ENCODE measurements around the gene LRRC43.

Gene LRRC43, protein sequence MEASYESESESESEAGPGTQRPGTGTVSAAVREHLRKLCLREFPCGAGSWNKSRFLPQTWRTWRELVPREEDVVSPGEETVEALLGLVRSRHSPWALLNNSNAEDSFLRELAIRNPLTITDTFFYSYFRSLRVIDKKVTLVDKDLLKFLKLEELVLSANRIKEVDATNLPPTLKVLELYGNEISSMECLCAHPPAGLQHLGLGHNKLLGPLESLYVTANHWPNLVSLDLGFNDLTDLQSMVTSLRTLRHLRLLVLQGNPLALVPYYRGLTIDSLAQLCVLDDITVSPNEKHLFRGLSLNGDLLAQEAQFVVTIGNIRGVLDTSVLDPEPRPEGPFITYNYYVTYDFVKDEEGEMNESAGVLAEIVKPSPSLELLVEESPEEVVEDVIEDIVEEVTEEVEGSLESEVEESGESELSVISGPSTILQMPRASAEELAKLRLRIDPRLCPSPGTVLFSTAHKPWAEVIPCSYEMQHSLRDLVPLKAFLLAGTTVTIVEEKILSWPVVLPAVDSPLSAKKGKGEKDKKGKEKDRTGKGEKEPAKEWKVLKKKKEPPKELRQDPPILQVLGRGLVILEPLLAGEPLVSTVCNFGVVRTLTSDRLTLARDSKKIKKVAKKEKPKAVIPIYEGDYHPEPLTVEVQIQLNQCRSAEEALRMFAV

DNA sequence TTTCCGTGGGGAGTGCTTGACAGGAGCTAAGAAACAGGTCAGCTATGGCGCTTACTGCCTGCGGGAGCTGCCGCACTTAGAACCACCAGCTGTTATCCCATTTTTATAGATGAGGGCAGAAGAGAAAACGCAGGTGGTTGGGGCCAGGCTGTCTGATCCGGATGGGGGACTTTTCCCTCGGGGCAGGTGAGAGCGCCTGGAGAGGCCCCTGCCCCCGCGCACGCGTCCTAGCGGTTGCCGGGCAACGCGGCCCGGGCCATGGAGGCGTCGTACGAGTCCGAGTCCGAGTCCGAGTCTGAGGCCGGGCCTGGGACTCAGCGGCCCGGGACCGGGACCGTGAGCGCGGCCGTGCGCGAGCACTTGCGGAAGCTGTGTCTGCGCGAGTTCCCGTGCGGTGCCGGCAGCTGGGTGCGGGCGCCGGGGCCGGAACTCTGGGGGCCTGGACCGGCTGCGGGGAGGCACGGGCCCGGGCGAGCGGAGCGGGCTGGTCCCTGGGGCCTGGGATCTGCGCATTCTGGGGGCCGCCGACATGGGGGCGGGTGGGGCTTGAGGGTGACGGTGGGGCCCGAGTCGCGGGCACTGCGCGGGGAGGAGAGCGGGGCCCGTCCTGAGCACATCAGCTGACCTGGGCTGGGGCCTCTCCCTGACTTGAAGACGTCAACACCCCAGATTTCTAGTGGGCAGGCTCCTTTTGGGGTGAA is at the start of gene LRRC43:
TSS of gene LRRC43 (plus strand) at position 237 of the 701 bp plus-strand sequence. CDS start at position 259, 22 bp downstream.
- DNase-seq (ENCODE audit: low read depth in 1 of 2, low spot score in 1 of 2), result no peak

DNA sequence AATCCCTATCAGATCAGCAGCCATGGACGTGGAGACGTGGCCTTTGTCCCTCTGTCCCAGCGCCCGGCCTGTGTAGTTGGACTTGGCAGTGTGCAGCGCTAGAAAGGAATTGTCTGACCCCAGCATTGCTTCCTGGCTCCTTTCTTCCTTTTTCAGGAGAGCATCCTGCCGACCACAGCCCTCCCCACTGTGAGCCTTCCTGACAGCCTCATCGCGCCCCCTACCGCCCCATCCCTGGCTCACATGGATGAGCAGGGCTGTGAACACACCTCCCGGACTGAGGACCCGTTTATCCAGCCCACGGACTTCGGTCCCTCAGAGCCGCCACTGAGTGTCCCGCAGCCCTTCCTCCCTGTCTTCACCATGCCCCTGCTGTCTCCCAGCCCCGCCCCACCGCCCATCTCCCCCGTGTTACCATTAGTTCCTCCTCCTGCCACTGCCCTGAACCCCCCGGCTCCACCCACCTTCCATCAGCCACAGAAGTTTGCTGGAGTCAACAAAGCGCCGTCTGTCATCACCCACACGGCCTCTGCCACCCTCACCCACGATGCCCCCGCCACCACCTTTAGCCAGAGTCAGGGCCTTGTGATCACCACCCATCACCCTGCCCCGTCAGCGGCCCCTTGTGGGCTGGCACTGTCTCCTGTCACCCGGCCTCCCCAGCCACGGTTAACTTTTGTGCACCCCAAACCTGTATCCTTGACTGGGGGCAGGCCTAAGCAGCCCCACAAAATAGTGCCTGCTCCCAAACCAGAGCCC is 49.6 kb upstream of the LRRC43 start:
- no peak for DNase-seq (ENCODE audit: low read depth in 1 of 2, low spot score in 1 of 2)

DNA sequence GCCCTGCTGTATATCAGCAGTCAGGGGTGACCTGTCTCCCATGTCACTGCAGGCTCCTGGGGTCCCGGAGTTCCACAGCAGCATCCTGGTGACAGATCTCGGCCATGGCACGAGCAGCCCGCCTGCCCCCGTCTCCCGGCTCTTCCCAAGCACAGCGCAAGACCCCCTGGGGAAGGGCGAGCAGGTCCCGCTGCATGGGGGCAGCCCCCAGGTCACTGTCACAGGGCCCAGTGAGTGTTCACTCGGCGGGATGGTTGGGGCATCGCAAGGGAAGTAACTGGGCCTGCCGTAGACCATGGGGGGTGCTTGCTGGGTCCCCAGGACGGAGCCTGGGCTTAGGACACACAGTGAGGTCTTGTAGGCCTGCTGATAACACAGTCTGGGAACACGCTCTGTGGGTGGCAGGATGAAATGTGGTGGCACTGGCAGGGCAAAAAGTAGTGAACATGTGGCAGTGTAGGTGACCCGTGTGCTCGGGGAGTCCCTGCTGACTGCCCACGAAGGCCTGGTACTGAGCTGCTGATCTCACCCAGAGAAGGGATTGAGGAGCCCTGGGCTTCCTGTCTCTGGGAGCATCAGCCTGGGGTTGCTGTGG is 47.4 kb upstream of the LRRC43 start:
- no peak for DNase-seq (ENCODE audit: low read depth in 1 of 2, low spot score in 1 of 2)

DNA sequence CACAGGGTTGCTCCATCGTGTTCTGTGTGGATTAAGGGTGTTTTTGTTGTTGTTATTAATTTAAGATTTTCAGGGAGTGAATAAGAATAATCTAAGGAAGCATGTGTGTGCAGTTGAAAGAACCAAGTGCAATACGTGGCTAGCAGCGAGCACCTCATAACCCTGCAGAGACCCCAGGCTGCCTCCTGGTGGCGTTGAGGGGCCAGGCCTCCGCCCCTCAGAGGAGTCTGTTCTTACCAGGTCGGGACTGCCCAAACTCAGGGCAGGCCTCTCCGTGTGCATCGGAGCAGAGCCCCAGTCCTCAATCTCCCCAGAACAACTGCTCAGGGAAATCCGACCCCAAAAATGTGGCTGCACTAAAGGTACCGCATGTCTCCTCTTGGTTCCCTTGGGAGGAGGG is 45.7 kb upstream of the LRRC43 start:
- no peak for DNase-seq (ENCODE audit: low read depth in 1 of 2, low spot score in 1 of 2)

DNA sequence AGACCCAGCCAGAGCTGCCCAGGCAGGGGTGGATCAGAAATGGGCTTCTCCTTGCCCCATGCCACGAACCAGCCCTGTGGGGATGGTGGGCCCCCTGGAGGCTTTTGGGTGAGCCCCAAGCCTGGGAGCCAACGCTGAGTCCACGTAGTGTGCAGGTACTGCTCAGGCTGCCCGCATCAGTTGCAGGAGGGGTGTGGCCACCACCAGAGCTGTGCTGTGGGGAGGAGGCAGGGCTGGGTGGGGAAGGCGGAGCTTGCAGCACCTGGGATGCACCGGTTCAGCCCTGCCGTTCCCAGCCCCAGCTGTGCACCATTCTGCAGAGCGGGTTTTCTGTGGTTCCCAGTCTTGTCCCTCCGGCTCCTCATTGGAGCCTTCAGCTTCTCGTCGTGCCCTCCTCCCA is 45.2 kb upstream of the LRRC43 start:
- DNase-seq (ENCODE audit: low read depth in 1 of 2, low spot score in 1 of 2), result no peak

DNA sequence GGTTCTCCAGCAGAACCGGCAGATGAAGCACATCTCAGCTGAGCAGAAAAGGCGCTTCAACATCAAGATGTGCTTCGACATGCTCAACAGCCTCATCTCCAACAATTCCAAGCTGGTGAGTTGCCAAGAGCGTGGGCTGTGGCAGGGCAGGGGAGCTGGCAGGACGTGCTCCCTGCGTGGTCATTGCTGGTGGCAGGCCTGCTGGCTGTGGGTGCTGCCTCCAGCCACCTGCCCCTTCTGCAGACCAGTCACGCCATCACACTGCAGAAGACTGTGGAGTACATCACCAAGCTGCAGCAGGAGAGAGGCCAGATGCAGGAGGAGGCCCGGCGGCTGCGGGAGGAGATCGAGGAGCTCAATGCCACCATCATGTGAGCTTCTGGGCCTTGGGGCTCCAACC is 44.7 kb upstream of the LRRC43 start:
- DNase-seq (ENCODE audit: low read depth in 1 of 2, low spot score in 1 of 2), result no peak

DNA sequence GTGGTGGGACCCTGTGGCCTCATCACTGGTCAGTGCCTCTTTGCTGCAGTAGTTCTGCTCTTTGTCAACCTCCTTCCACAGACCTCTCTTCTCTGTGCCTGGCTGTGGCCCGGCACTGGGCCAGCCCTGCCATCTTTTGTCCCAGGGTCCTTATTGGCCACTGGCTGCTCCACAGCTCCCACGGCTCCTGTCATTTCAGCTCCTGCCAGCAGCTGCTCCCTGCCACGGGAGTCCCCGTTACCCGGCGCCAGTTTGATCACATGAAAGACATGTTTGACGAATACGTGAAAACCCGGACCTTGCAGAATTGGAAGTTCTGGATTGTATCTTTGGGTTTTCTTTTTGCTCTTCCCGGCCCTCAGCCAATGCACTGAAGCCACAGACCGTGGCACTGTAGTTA is 44.3 kb upstream of the LRRC43 start:
- no peak for DNase-seq (ENCODE audit: low read depth in 1 of 2, low spot score in 1 of 2)

DNA sequence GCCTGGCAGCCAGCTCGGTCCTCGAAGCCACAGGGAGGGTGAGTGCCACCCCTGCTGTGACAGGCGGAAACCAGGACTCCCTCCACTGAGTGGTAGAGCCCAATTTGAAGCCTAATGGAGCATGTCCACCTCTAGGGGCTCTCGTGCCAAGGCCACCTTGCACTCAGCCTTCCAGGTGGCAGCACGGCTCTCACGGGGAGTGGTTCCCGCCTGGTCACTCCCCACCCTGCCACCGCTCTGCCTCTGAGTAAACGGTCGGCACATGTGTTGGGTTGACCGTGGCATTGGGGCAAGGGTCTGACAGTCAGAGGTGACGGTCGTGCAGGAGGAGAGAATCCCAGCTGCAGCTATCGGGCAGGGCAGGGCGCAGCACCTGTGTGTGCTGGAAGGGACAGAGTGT is 43.7 kb upstream of the LRRC43 start:
- DNase-seq (ENCODE audit: low read depth in 1 of 2, low spot score in 1 of 2), result no peak

DNA sequence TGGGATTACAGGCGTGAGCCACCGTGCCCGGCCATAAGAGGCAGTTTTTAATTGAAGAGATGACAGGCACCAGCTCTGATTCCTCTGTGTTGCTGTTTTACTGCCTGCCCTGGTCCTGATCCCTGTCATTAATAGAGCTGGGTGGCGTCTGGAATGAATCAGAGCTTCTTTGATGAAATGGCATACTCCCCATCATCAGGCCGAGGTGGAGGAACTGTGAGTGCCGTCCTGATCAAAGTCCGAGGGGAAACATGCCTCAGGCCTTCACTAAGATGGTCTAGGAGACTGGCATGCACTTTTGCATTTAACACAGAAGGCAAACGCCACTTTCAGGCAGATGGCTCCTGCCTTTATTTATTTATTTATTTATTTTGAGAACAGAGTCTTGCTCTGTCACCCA is 43.0 kb upstream of the LRRC43 start:
- DNase-seq (ENCODE audit: low read depth in 1 of 2, low spot score in 1 of 2), result no peak

DNA sequence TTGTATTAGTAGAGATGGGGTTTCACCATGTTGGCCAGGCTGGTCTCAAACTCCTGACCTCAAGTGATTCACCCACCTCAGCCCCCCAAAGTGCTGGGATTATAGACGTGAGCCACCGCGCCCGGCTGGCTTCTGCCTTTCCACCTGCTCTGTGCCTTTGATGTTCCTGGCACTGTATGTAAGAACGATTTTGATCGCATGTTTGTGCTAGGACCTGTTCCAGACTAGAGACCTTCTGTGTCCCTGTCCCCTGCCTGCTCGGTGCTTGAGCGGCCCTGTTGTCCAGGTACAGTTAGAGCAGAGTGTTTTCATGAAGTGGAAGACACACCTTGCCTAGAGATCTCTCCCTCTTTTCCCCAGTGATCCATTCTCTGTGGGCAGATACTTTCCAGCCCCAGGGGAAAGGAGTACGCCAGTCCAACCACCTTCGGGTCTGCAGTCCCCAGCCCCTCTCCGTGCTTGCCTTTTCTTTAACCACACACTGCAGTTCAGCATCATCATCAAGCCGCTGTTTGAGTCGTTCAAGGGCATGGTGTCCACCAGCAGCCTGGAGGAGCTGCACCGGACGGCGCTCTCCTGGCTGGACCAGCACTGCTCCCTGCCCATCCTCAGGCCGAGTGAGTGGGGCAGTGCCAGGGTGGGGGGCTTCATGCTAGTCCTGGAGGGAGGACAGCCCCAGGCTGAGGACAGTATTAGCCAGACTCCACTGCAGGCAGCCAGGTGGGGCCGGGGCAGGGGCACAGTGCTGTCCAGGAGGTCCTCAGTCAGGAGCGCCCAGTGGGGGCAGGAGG is 42.3 kb upstream of the LRRC43 start:
- DNase-seq (ENCODE audit: low read depth in 1 of 2, low spot score in 1 of 2), result no peak

DNA sequence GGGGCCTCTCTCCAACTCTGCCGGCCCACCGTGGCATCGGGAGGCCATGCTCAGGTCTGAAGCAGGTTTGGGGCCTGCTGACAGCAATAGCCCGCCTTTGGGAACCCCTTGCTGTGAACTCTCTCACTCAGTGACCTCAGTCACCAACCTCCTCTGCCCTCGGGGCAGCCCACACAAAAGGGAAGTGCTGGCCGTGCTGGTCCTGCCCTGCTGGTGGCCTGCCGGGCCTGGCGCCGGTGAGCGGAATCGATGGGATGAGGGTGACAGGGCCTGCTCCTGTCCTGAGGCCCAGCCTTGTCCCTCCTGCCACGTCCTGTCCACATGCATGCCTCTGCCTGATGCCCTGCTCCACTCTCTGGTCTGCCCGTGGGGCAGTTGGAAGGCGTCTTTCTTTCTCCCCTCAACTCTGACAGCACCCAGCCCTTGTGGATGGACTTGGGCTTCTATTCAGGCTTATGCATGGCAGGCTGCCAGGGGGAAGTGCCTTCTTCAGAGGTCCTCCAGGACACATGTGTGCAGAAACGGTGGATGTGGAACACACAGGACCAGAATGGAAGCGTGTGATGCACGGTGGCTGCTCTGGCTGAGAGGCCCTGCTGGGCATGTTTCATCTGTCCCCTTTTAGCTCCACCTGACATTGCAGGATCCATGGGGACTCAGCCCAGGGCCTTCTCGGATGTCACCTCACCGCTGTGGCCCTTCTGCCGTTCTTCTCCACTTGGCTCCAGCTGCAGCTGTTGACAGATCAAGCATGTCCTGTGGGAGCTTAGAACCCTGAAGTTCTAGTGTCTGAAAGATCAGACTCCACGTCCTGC is 40.8 kb upstream of the LRRC43 start:
- no peak for DNase-seq (ENCODE audit: low read depth in 1 of 2, low spot score in 1 of 2)

DNA sequence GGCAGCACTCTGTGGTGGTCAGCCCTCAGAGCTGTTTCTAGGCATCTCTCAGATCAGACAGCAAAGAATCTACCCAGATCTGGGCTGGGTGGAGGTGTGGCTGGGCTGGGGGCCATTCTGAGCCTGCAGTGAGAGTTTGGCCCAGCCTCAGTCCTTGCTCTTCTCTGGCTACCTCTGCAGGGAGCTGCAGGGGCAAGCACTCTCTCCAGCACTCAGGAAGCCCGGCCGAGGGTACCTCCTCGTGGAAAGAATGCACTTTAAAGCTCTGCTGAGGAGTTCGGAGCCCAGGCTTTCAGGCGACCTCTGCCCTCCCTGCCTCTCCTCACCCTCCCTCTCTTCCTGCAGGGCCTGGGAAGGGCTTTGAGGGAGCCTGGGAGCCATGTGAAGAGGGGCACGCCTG is 40.1 kb upstream of the LRRC43 start:
- no peak for DNase-seq (ENCODE audit: low read depth in 1 of 2, low spot score in 1 of 2)

DNA sequence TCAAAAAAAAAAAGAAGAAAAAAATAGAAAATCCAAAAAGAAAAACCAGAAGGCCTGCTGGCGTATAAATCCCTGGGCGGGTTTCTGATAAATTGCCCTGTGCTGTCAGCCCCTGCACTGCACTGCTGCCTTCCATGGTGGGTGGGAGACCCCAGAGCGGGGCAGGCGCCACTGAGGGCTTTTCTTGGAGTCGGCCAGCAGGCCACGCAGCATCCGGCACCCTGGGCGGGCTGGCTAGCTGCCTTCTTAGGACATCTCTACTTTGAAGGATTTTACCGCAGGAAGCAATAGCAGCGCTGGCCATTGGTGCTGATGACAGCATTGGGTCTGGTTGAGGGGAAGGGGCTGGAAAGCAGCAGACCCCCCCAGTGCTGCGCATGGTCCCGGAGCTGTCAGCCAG is 38.0 kb upstream of the LRRC43 start:
- DNase-seq (ENCODE audit: low read depth in 1 of 2, low spot score in 1 of 2), result no peak

DNA sequence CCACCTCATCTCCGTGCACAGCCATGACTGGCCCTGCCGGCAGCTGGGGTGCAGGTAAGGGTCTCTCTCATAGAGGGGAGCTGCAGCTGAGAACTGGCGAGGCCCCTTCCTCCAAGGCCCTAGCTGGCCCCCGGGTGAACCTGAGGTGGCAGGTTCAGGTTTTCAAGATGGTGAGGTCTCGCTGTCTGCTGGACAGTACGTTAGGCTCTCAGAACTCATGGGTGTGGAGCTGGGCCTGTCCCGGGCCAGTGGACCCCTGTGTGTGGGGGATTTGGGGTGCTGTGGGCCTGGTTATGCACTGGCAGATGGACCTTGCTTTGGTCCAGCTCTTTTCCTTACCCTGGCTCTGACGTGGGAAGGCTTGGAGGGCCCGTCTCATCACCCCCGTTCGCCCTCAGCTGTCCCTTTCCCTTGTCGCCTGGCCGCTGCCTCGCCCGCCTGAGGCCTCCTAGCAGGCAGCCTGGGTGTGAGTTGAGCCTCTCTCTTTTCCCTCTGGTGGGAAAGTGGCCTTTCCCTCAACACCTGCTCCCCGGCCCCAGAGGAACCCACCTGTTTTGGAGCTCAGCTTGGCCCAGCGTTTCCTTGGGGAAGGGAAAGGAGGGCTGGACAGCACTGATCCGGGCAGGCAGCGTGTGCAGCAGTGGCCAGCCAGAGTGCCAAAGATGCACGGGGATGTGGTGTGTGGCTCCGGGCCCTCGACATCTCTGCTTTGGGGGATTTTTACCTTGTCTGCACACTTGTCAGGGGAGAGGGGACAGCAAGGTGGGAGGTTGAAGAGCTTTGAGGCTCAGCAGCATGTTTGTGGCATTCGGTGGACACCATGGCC is 37.2 kb upstream of the LRRC43 start:
- DNase-seq (ENCODE audit: low read depth in 1 of 2, low spot score in 1 of 2), result no peak

DNA sequence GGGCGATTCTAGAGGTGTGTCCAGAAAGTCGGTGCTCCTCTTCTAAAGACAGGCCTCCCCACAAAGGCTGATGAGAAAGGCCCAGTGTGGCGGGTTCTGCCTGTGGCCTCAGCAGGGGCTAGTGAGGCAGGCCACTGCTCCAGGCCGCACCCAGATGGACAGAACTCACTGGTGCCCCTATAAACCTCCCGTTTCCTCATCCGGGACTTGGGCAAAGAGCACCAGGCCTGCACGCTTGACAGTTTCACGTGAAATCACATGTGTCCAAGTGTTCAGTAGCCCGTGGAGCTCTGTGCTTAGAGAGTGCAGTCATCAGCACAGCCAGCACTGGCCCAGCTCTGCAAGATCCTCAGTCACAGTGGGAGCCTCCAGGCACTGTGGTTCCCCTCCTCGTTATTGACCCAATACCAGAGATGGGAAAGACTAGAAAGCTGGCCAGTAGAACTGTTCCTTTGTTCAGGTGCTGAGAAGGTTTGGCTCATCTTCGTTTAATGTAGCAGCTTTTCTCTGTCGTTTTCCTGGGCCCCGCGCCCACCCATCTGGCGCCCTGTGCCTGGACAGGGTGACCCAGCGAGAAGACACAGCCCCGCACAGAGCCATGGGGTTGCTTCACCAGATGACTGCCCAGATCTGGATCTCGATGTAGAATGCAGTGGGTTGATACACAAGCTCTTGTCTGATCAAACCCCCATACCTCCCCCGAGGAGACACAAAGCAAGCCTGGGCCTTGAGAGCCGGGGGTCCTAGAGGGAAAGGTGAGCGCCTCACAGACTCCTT is 35.2 kb upstream of the LRRC43 start:
- no peak for DNase-seq (ENCODE audit: low read depth in 1 of 2, low spot score in 1 of 2)

DNA sequence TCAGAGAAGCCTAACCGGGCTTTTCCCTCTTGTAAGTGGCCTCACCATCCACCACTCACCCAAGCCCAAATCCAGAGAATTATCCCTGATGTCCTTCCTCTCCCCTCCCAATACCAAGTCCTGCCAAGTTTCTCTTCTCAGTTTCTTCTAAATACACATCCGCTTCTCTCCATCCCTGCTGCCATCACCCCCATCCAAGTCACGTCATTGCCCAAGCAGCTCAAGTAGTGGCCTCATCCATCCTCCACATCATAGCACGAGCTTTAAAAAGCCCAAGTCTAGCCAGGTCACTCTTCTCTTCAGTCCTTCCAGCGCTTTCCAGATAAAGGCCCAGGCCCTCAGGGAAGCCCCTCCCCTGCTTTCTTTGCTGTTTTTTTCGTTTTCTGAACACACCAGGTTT is 34.3 kb upstream of the LRRC43 start:
- DNase-seq (ENCODE audit: low read depth in 1 of 2, low spot score in 1 of 2), result no peak

DNA sequence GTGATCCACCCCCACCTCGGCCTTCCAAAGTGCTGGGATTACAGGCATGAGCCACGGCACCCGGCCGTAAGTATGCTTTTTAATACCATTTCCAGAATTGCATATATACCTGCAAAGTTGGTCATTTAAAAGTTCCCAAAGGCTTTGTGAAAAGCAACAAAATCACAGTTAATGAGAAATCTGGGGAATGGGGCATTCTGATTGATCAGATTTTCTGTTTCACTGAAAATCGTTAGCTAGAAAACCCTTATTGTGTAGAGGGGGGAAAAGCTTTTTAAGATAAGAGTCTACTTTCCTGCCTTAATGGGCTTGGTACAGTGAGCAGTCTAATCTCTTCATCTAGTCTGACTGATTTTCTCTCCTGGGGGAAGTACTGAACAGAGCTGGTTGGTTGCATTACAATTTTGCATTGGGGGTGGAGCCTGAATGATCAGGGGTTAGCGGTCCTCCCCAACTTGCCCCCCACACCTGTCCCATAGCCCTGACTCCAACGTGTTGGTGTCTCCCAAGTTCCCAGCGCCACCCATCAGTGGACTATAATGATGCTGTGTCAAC is 32.7 kb upstream of the LRRC43 start:
- DNase-seq (ENCODE audit: low read depth in 1 of 2, low spot score in 1 of 2), result no peak

DNA sequence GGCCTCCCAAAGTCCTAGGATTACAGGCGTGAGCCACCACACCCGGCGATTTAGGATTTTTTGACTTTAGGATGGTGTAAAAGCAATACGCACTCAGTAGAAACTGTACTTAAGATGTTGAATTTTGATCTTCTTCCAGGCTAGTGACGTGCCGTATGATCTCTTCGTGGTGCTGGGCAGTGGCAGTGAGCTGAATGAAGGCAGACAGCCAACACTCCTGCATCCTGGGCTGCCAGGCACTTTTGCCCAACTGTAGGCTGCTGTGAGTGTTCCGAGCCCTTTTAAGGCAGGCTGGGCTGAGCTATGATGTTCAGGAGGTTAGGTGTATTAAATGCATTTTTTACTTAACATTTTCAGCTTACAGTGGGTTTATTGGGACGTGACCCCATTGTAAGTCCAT is 30.2 kb upstream of the LRRC43 start:
- no peak for DNase-seq (ENCODE audit: low read depth in 1 of 2, low spot score in 1 of 2)
